Stimulated activated CD8-positive, alpha-beta memory T cell treated with anti-CD3 and anti-CD28 coated beads, Interleukin-15, amount 100 ng/mL, for 4 hours (primary cell): ENCODE results near the gene ACOXL.

Experiments
- DNase-seq, 2 donors: peaks; one replicate each; pipeline ENCODE4 v3.0.0-alpha.2; 2020; ENCODE audit warnings: low read depth in 2 of 2

Gene ACOXL

DNA sequence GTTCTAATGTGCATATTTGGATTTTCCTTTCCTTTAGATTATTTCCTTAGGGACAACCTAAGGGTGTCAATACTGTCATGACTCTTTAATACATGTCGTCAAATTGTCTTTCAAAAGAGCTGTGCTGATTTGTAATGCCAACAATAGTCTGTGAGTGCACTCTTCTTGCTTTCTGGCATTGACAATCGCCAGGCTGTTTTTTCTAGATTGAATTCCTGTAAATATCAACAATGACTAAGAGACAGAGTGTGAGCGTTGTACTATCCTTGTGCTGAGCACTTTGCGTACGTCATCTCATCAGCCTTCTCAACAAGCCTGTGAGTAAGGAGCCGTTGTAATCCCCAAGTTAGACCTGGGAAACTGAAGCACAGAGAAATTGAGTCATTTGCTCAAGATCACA lies 96.0 kb downstream of the ACOXL start:
- no peak for DNase-seq

DNA sequence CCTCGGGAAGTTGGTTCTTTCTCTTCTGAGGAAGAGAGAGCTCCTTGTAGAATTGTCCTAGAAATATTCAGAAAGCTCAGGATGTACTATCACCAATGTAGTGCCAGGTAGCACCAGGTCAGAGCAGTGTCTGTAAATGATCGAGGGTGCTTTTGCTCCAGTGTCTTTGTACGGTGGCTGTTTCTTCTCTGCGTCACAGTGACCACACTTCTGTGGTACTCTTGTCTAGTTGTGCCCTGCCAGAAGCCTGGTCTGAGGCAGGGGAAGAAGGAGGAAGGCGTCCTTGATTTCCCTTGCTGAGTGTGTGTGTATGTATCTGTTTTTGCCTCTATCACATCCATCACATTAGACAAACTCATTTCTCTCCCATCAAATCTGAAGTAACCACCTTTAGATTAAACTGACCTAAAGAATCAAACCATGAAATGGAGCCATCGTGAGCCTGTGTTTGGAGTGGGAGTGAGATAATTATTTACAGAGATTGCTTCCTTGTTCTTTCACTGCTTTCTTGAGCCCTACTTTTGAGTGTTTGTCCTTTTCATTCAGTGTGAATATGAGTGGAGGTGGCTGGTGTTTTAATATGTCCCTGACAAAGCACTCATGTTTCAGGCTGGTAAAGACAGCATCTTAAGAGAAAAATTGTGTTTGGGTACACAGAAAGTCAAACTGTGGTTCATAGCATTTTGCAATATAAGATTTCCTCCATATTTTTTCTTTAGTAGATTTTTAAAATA lies 97.2 kb downstream of the ACOXL start:
- DNase-seq, result no peak

DNA sequence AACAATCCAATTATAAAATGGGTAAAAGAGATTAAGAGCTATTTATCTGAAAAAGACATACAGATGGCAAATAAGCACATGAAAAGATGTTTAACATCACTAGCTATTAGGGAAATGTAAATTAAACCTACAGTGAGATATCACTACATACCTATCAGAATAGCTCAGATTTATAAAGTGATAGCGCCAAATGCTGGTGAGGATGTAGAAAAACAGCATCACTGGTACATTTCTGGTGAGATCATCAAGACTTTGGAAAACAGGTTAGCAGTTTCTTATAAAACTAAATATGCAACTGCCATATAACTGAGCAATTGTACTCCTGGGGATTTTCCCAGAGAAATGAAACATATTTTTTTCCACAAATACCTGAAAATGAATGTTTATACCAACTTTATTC lies 100.4 kb downstream of the ACOXL start:
- no peak for DNase-seq

GRCh38 chr2:110834134-110834827 lies 101.9 kb downstream of the ACOXL start:
- DNase-seq, result no peak

DNA sequence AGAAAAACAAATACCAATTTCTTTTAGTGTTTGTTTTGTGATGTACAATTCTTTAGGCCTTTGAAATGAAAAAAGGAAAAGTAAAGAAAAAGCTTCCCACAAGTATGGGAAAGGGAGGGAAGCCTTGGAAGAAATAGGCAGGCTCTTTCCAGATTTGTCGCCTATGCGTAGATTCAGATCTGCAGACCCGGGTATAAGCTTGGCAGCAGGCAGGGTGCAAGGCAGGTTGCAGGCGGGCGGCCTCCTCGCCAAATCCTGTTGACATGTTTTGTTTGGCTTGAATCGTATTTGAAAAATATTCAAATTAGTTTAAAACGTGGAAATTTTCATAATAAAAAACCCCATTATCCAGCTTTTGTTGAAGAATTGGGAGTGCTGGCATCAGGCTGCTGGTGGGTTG lies 104.3 kb downstream of the ACOXL start:
- DNase-seq, result no peak

DNA sequence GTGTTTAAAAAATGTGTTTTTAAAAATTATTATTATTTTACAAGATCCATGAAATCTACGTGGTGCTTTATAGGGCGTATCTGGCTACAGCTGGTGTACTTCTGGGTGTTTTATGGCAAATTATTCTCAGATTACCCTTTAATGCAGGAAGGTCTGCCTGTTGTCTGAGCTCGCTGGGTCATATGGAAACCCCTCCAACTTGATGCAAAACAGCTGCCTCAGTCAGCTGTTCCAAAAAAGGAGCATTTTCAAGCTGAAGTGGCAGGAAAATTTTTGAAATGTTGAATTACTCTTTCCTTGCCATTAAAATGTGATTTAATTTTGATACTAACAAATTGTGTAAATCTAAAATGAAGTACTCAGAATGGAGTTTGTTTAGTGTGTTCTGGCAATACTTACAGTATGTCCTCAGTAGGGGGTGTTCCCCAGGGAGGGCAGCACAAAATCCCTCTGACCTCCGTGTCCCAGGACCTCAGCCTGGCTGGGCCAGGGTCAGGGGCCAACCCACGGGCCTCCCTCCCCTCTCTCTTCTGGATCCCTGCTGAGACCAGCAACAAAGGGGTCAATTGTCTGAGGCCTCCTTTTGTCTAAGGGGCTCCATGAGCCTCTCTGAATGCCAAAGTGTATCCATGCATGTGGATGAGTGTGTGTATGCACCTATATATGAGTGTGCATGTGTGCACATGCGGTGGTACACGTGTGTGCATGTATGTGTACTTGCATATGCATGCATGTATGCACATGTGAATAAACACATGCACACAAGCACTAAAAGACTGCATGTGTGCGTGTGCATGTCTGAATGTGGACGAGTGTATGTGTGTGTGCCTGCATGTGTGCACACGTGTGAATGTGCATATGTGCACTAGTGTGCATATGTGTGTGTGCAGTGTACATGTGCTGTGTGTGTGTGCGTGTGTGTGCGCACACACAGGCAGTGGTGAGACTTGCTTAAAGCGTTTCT lies 105.4 kb downstream of the ACOXL start:
- no peak for DNase-seq

DNA sequence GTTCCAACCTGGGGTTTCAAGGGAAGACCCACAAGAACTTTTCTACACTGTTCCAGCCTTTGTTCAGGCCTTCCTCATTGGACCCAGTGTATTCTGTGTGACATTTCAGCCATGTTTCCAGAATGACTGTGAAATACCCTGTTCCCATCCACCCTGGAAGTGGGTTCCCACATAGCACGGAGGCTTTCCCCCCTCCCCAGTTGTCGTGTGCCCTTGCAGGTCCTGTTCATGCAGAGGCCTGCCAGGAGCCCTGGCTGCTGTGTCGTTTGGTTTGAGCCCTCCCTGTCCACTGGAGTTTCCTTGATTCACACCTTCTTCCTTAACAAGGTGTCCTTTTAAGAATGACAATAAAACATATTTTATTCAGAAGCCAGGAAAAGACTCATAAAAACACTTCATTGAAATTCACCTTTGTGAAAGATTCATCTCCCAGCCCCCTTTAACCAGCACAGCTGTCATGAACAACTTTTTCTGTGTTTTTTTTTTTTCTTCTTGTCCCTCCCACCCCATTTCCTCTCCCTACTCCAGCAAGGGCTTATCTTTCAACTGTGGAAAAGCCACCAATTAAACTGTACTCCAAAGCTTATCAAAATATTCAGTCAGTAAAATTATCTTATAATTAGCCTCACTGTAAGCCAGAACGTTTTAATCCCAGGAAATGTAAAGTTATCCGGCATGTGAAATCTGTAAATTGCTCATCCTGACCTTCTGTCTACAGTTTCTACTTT lies 106.4 kb downstream of the ACOXL start:
- no peak for DNase-seq

- no peak for DNase-seq
These were observed 108.1 kb downstream of the ACOXL start for GRCh38 chr2:110840508-110840907.

DNA sequence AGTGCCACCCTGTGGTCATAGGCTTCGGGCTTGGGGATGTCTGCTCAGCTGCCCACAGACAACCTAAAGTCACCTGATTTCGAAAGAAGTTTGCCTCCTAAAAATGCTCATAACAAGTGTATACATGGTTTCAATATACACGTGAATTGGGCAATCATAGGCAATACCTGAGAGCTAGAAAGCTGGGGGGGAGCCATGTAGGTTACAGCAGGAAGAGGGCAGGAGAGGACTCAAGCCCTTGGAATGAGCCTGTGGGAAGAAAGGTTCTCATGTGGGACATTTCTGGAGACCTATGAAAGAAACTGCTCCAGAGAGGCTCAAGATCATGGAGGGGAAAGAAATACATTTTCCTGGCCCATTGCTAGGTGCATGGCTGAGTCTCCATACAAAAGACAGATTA lies 109.7 kb downstream of the ACOXL start:
- no peak for DNase-seq

- DNase-seq, result no peak
These were observed 111.1 kb downstream of the ACOXL start for GRCh38 chr2:110843496-110843895.

DNA sequence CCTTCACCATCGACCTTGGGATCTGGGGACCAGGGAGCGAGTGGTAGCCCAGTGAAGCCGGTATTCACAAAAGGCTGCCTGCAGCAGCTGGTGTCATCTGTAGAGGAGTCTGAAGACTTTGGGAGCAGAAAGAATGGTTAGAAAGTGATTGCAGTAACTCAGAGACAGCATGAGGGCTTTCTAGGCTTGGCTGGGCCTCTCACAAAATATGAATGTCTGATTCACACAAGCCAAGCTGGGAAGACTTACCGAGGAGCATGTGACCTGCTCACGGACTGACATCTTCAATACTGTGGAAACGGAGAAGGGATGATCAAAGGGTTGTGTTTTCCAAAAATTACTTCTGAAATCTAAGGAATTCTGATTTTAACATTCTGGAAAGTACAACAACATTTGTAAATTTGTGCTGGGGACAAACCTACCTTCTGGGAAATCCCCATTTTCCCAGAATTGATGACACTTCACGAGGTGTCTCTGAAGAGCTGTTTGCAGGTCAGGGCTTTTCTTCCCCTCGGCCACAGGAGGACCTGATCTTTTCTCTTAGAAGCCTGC lies 111.7 kb downstream of the ACOXL start:
- DNase-seq, result no peak

DNA sequence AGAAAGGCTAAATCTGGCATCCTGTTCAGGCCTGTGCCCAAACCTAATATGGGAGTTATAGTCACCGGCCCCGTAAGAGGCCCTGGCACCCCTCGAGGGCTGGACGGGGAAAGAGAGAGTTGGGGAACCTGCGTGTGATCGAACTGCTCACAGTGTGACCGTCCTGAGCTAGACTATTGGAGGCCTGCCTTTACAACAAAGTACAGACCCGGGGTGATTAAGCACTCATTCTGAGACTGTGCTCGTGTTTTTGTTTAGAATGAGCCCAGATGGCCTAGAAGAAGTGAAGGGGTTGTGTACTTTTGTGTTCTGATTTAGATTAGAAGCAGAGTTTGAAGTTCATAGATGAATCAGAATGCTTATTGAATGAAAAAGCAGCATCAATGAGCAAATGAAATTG lies 115.3 kb downstream of the ACOXL start:
- no peak for DNase-seq

DNA sequence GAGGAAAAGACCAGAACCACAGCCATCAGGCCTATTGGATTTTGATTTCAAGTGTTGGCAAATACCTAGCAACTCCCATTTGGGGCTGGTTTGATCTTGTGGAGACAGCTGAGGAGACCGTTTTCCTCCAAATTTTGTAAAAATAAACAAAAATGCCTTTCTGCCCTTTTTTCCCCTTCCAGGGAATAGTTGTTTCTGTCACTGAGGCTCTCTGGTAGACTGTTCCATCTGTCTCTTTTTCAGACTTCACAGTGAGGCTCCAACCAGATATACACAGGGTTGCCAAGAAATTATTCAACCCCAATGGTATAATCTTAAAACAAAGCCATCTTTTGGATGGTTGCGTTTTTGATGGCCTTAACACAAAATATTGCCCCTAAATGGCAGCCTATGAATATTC lies 115.7 kb downstream of the ACOXL start:
- DNase-seq, result no peak

DNA sequence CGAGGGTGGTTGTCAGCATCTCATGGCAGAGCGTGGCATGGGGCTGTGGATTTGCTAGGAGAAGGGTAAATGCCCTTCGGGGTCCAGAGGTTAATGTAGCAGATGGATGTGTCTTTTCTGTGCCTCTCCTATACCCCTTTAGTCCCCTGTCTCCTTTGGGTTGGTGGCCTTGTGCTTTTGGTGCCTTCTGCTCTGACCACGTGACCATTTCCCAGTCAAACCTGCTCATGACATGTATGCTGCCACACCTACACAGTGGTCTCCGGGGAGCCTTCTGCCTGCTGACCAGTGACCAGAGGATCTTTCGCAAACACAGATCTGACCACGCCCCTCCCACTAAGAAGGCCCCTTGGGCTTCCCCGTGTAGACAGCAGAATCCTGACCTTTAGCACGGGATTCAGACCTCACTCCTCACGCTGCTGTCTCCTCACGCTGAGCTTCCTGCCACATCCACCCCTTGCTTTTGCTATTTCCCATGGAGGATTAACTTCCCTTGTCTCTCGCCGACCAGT lies 116.2 kb downstream of the ACOXL start:
- DNase-seq, result no peak

DNA sequence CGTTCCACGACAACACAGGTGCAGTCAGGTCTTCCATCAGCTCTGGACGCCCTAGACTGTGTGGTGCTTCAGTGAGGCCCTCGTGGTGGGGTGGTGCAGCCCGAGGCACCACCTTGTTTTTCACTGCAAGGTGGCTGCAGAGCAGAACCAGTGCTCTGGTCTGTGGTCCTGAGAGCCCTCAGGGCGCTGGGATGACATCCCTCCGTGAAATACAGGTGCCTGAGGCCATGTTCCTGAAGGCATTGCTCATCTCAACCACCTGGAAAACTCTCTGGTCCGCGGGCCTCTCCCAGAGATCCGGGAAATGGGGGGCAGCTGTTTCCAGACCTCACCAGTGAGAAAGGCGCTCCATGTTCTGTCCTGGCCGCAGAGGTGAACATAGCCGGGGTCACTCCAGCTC lies 119.2 kb downstream of the ACOXL start:
- DNase-seq, result no peak

DNA sequence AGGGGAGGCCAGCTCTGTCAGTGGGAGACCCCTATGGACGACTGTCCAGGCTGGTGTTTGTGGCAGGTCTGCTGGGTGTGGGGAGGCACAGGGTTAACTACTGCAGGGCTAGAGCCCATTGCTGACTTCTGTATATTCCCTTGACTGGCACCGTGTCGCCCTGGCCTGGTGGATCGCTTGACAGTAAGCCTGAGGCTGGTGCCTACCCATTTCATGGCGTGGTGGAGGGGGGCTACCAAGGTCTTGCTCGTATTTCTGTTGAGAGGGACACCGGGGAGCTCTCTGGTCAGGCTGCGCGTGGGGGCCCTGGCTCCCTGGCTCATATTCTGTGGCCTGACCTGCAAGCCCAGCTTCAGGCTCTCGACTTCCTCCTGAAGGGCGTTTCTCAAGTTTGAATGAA lies 119.7 kb downstream of the ACOXL start:
- DNase-seq, result no peak

- peak; percentile 26 to 34 for DNase-seq
These were observed 120.3 kb downstream of the ACOXL start for GRCh38 chr2:110852541-110853263.

GRCh38 chr2:110853516-110853915 lies 121.1 kb downstream of the ACOXL start:
- DNase-seq, result peak in 1 of 2 donors; percentile 41

GRCh38 chr2:110853948-110854347 lies 121.6 kb downstream of the ACOXL start:
- DNase-seq, result no peak

GRCh38 chr2:110854355-110855081 lies 122.1 kb downstream of the ACOXL start:
- no peak for DNase-seq
